ENCODE measurements around the gene CDC42EP1.
"Not testable (repeated sequence)": the region's sequence is repeated elsewhere in the genome, so short reads cannot be mapped to it uniquely, and the experiment has no call there.

The CDC42EP1 gene

GRCh38 chr22:37601540-37602442, 41.5 kb downstream of the CDC42EP1 start:
- H3K79me2 ChIP-seq (ENCODE audit: low read length), result no peaks in the 10 kb centered on the region
- H3K36me3 ChIP-seq (replicated peaks; ENCODE audit: insufficient read depth, low read length), result no peaks in the 10 kb centered on the region
- no peaks in the 10 kb centered on the region for H3F3A ChIP-seq (ENCODE audit: insufficient read depth, low read length)
- peak overlapping the region; percentile 24; the same call in 1 of the 2 replicates for H3K4me3 ChIP-seq (ENCODE audit: low read length)
- peak overlapping the region; percentile 60 for H2AFZ ChIP-seq (ENCODE audit: low read length)
- H3K9me2 ChIP-seq (replicated peaks; ENCODE audit: insufficient read depth, low read length), result no peaks in the 10 kb centered on the region
- no peak overlapping the region for H3K27ac ChIP-seq (ENCODE audit: low read length)
- H4K20me1 ChIP-seq (ENCODE audit: insufficient read depth, low read length), result no peaks in the 10 kb centered on the region
- H3K27me3 ChIP-seq (replicated peaks; ENCODE audit: insufficient read depth, low read length), result peaks cover 25% of the 10 kb centered on the region
- peak overlapping the region; percentile 53; the same call in 1 of the 2 replicates for H3K4me2 ChIP-seq (ENCODE audit: low read depth, low read length)
- H3K4me1 ChIP-seq (ENCODE audit: low read length), result peaks cover under 1% of the 10 kb centered on the region; the same call in 1 of the 2 replicates
- DNase-seq, result peak; percentile 80
- TF ChIP-seq EZH2phosphoT487 (IDR thresholded peaks at IDR 0.05; ENCODE audit: low read length) (no peak), EZH2 (optimal IDR thresholded peaks at IDR 0.05; ENCODE audit: low read depth, low read length) (no peak)
- TF ChIP-seq, protein P1, sequence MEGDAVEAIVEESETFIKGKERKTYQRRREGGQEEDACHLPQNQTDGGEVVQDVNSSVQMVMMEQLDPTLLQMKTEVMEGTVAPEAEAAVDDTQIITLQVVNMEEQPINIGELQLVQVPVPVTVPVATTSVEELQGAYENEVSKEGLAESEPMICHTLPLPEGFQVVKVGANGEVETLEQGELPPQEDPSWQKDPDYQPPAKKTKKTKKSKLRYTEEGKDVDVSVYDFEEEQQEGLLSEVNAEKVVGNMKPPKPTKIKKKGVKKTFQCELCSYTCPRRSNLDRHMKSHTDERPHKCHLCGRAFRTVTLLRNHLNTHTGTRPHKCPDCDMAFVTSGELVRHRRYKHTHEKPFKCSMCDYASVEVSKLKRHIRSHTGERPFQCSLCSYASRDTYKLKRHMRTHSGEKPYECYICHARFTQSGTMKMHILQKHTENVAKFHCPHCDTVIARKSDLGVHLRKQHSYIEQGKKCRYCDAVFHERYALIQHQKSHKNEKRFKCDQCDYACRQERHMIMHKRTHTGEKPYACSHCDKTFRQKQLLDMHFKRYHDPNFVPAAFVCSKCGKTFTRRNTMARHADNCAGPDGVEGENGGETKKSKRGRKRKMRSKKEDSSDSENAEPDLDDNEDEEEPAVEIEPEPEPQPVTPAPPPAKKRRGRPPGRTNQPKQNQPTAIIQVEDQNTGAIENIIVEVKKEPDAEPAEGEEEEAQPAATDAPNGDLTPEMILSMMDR (IDR thresholded peaks at IDR 0.05; ENCODE audit: low read length), result no peak
- no peak overlapping the region for H3K9ac ChIP-seq (ENCODE audit: low read length)
- H3K9me3 ChIP-seq (replicated peaks; ENCODE audit: insufficient read depth, low read length), result no peaks in the 10 kb centered on the region

DNA sequence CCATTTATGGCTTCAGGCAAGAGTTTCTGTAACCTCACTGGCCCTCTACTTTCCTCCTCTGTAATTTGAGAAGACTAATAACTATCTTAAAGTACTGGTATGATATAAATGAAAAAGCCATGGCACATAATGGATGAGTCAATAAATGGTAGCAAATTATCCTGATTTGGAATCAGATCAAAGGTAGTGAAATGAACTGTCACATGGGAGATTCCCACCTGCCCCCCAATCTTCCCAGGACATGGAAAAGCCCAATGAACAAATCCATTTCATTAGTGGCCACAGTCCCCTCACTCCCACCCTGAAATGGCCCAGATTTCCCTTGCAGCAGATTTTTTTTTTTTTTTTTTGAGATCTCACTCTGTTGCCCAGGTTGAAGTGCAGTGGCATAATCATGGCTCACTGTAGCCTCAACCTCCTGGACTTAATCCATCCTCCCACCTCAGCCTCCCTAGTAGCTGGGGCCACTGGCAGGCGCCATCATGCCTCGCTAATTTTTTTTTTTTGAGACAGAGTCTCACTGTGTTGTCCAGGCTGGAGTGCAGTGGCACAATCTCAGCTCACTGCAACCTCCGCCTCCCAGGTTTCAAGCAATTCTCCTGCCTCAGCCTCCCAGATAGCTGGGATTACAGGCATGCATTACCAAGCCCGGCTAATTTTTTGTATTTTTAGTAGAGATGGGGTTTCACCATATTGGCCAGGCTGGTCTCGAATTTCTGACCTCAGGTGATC, 42.4 kb downstream of the CDC42EP1 start:
- H3K4me2 ChIP-seq (ENCODE audit: low read depth, low read length); H3K9me3 ChIP-seq (replicated peaks; ENCODE audit: insufficient read depth, low read length); H3K4me1 ChIP-seq (ENCODE audit: low read length); H3K36me3 ChIP-seq (replicated peaks; ENCODE audit: insufficient read depth, low read length); DNase-seq; H3K9ac ChIP-seq (ENCODE audit: low read length); H3F3A ChIP-seq (ENCODE audit: insufficient read depth, low read length); H3K79me2 ChIP-seq (ENCODE audit: low read length); H3K4me3 ChIP-seq (ENCODE audit: low read length); H3K9me2 ChIP-seq (replicated peaks; ENCODE audit: insufficient read depth, low read length); H2AFZ ChIP-seq (ENCODE audit: low read length); H3K27ac ChIP-seq (ENCODE audit: low read length); H4K20me1 ChIP-seq (ENCODE audit: insufficient read depth, low read length): not testable (repeated sequence)
- peaks cover 18% of the 10 kb centered on the region for H3K27me3 ChIP-seq (replicated peaks; ENCODE audit: insufficient read depth, low read length)

- Histone ChIP-seq H3K79me2 (ENCODE audit: low read length) (peaks cover 3% of the 10 kb centered on the region), H3K4me1 (ENCODE audit: low read length) (peaks cover 2% of the 10 kb centered on the region; the same call in 1 of the 2 replicates), H4K20me1 (ENCODE audit: insufficient read depth, low read length) (no peaks in the 10 kb centered on the region)
Measured at GRCh38 chr22:37604074-37604473, 43.8 kb downstream of the CDC42EP1 start.

More at GRCh38 chr22:37604074-37604473, 43.8 kb downstream of the CDC42EP1 start:
- H3F3A ChIP-seq (ENCODE audit: insufficient read depth, low read length), result peaks cover 11% of the 10 kb centered on the region
- H3K9me3 ChIP-seq (replicated peaks; ENCODE audit: insufficient read depth, low read length), result no peaks in the 10 kb centered on the region
- no peak overlapping the region for H3K27ac ChIP-seq (ENCODE audit: low read length)
- H3K27me3 ChIP-seq (replicated peaks; ENCODE audit: insufficient read depth, low read length), result peaks cover 12% of the 10 kb centered on the region
- H3K36me3 ChIP-seq (replicated peaks; ENCODE audit: insufficient read depth, low read length), result no peaks in the 10 kb centered on the region
- no peak overlapping the region for H3K4me2 ChIP-seq (ENCODE audit: low read depth, low read length)
- DNase-seq, result no peak
- TF ChIP-seq EZH2 (optimal IDR thresholded peaks at IDR 0.05; ENCODE audit: low read depth, low read length), result no peak
- TF ChIP-seq, protein P1 (IDR thresholded peaks at IDR 0.05; ENCODE audit: low read length), result no peak
- TF ChIP-seq EZH2phosphoT487 (IDR thresholded peaks at IDR 0.05; ENCODE audit: low read length), result no peak
- H3K9ac ChIP-seq (ENCODE audit: low read length), result no peak overlapping the region
- H3K4me3 ChIP-seq (ENCODE audit: low read length), result no peak overlapping the region
- H3K9me2 ChIP-seq (replicated peaks; ENCODE audit: insufficient read depth, low read length), result no peaks in the 10 kb centered on the region
- H2AFZ ChIP-seq (ENCODE audit: low read length), result no peak overlapping the region
